Head of caudate nucleus (tissue), 42 donors: ENCODE data around the gene WASHC2A.
"Not testable (repeated sequence)": the region's sequence is repeated elsewhere in the genome, so short reads cannot be mapped to it uniquely, and the experiment has no call there.

Experiments
- DNase-seq, 42 donors: peaks; one replicate each; pipeline versions ENCODE4 v3.0.0 to v3.0.0-alpha.2; 2020 to 2021; ENCODE audit warnings: mixed read lengths in 7 of 42
- intact Hi-C: fragments of 100-400 bp; cut with DNase I; formaldehyde crosslinking; loops from one replicate; pipeline ENCODE4 v1.15.0; 2022

The WASHC2A gene

GRCh38 chr10:50056654-50057053 is 11.1 kb upstream of the WASHC2A start:
- DNase-seq, intact Hi-C loops: not testable (repeated sequence)

DNA sequence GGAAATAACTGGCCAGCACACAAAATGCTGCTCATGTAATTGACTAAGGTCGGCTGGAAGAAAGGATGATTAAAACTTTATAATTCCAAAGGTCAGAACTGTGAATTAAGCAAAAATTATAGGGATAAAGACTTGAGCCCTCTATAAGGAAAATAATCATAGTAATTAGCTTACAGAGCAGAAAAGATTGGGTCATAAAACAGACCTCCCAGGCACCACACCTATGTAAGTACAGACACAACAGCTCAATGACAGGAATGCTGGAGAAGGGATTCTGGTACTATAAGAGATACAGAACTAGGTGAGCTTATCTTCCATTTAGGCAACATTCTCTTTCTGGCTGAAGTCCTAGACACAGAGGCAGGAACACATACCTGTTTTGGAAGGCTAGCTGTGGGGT is 9.0 kb upstream of the WASHC2A start:
- not testable (repeated sequence) for DNase-seq

GRCh38 chr10:50059946-50060345 is 7.8 kb upstream of the WASHC2A start:
- intact Hi-C loops, DNase-seq: not testable (repeated sequence)

More for the DNA sequence above, 9.0 kb upstream of the WASHC2A start:
- intact Hi-C loops, result not testable (repeated sequence)

DNA sequence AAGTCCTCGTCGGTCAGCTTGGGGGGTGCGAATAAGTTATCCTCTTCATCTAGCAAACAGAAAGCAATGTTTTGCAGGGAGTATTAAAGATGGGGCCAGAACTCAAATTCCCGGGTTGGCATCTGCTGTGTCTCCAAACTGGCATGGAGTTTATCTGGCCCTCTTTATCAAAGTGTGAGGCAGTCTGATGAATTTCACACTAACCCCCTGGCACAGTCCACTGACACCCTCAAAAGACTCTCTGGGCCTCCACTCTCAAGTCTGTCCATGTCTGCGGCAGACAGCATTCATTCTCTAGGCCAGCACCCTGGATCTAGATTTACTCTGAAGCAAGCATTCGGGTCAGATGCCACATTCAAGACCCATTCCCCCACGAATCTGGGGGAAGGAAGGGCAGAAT is 6.2 kb upstream of the WASHC2A start:
- DNase-seq, intact Hi-C loops: not testable (repeated sequence)

- DNase-seq, result peak in 5 of 42 donors; percentile 1 to 14 (median 7)
- intact Hi-C loops, result no loop called here
These were observed 4.7 kb upstream of the WASHC2A start for GRCh38 chr10:50063100-50063499.

DNA sequence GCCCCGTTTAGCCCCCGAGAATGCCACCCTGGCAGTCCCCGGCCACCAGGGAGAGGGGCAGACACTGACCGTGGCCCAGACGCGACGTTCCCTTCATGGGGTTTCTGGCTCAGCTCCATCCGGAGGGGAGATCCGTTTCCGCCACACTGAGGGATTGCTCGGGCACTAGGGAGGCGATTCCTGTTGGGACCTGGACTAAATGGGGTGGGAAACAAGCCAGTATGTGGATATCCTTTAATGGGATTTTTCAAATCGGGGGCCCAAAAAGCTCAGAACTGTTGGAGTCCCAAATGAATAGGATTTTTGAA is 552 bp downstream of the WASHC2A start:
- DNase-seq, intact Hi-C loops: not testable (repeated sequence)

- intact Hi-C loops, DNase-seq: not testable (repeated sequence)
These were observed 7.4 kb downstream of the WASHC2A start for GRCh38 chr10:50075139-50075538.

GRCh38 chr10:50075544-50075943 is 7.8 kb downstream of the WASHC2A start:
- intact Hi-C loops, DNase-seq: not testable (repeated sequence)

DNA sequence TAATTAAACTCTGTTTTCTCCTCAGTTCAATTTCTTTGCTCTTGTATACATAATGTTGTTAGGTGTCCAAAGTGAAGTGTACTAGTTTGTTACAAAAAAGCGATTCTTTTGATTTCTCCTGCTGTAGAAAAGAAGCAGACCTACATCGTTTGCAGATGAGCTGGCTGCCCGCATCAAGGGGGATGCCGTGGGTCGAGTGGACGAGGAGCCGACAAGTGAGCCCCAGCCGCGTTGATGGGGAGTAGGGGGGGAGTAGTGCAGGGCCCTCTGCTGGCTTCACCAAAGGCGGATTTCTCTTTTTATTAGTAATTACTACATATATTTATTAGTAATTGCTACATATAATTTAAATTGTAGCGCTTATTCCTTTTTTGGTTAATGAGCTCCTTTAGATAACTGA is 23.6 kb downstream of the WASHC2A start:
- intact Hi-C loops, DNase-seq: not testable (repeated sequence)

DNA sequence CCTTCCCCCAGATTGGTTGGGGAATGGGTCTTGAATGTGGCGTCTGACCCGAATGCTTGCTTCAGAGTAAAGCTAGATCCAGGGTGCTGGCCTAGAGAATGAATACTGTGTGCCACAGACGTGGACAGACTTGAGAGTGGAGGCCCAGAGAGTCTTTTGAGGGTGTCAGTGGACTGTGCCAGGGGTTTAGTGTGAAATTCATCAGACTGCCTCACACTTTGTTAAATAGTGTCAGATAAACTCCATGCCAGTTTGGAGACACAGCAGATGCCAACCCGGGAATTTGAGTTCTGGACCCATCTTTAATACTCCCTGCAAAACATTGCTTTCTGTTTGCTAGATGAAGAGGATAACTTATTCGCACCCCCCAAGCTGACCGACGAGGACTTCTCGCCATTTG is 25.2 kb downstream of the WASHC2A start:
- intact Hi-C loops, DNase-seq: not testable (repeated sequence)

DNA sequence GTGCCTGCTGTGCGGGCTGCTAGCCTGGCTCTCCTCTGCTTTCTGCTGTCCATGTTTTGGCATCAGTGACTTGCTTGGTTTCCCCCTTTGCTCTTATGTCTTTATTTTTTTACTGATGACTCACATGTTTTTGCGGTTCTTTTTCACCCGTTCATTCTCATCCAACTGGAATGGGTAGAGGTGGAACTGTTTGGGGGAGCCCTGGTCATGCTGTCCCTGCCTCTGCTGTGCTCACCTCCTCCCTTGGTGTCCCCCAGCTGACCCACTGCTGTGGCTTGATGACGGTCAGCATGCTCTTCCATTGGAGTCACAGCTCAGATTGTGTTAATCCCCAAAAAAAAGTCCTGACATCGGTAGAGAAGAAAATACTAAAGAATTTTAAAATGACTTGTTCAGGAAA is 26.9 kb downstream of the WASHC2A start:
- intact Hi-C loops, result not testable (repeated sequence)

GRCh38 chr10:50095402-50095801 is 27.6 kb downstream of the WASHC2A start:
- intact Hi-C loops, result not testable (repeated sequence)
- peak in 3 of 42 donors; percentile 5 to 40 (median 11) for DNase-seq

More for the DNA sequence above, 26.9 kb downstream of the WASHC2A start:
- not testable (repeated sequence) for DNase-seq

DNA sequence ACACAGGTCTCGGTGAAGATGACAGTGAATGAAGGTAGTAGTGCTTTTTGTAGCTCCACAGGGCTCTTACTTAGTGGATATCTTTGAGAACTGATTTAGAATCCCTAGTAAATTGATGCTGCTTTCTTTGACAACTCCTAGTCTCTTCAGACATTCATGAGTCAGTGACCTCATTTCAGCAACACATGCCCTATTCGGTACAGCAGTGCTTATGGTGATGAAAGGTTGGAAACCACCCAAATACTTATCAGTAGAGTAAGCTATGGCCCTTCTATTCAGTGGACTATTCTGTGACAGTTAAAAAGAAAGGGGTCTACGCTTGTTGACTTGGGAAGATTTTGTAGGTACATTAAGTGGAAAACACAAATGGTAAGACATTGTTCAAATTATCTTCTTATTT is 29.0 kb downstream of the WASHC2A start:
- DNase-seq, intact Hi-C loops: not testable (repeated sequence)

DNA sequence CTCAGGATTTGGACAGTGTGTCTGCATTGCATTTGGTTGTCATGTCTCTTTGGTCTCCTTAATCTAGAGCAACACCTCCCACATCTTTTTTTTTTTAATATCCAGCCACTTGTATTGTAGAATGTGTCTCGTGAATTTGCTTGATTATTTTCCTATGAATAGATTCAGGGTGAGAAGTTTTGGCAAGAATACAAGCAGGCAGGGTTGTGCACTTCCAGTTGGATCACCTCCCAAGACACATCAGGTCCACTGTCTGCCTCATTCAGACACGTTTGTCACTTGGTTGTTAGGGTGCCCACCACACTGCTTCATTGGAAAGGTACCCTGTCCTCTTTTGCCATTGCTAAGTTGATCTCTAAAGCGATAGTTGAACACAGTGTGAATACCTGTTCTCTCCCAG is 30.9 kb downstream of the WASHC2A start:
- DNase-seq, intact Hi-C loops: not testable (repeated sequence)

GRCh38 chr10:50101139-50101582 is 33.4 kb downstream of the WASHC2A start:
- DNase-seq, intact Hi-C loops: not testable (repeated sequence)

GRCh38 chr10:50101747-50102146 is 34.0 kb downstream of the WASHC2A start:
- intact Hi-C loops, DNase-seq: not testable (repeated sequence)

GRCh38 chr10:50102267-50102666 is 34.5 kb downstream of the WASHC2A start:
- DNase-seq, intact Hi-C loops: not testable (repeated sequence)

- DNase-seq, result peak in 1 of 42 donors; percentile 7
- intact Hi-C loops, result not testable (repeated sequence)
These were observed 41.4 kb downstream of the WASHC2A start for GRCh38 chr10:50108999-50109698.

DNA sequence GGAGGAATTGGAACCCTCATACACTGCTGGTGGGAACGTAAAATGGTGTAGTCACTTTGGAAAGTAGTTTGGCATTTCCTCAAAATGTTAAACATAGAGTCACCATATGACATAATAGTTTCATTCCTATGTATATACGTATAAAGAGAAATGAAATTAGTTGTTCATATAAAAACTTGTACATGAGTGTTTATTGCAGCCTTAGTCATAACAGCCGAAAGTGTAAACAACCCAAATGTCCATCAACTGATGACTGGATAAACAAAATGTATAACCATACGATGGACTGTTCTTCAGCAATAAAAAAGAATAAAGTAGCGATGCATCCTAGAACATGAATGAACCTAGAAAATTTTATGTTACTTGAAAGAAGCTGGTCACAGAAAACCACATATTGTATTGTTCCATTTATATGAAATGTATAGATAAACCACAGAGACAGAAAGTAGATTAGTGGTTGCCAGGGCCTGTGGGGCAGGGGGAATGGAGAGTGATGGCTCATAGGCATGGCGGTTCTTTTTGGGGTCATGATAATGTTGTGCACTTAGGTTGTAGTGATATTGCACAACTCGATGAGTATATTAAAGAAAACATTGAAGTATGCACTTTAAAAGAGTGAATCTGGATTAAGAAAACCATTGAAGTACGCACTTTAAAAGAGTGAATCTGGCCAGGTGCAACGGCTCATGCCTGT is 44.8 kb downstream of the WASHC2A start:
- DNase-seq, intact Hi-C loops: not testable (repeated sequence)

DNA sequence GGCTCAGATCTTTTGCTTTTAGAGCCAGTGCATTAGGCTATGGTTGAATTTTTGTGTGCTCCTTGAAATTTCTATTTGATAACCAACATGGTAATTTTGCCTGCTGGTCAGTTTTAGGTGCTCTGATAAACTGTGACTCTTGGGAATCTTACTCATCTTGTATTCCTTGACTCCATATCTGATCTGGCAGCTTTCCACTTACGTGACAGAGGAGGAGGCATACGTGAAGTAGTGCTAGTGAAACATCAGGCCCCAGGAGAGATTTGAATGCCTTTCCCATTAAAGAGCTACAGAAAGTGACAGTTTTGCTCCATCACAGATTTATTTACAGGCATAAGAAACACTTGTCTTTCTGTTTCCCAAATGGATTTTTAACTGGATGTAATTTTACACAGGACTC is 59.0 kb downstream of the WASHC2A start:
- intact Hi-C loops, DNase-seq: not testable (repeated sequence)
